MCF 10A (cell line): ENCODE measurements around the gene CLASRP. TPM values are rescaled to one million over a fixed set of nuclear protein-coding genes. Genes with fewer than 3 reads are reported as not detected.

ENCODE experiments used
- BruUV-seq: library from RNA; stranded (reverse); fragments of 400-500 nt; replicated peaks from 2 replicates; lab custom pipeline; 2021; lab: Mats Ljungman, UMichigan
- CTCF ChIA-PET: fragments of 300-600 bp; sonication (Branson Sonifier 250); formaldehyde crosslinking; extraction: SDS; loops from one replicate; lab custom pipeline; 2021; ENCODE audit warnings: antibody characterized with exemption, inconsistent platforms; lab: Yijun Ruan, JAX
- POLR2A ChIA-PET: fragments of 300-600, 350-650 bp; sonication (Branson Sonifier 250); formaldehyde crosslinking; extraction: SDS; loops from one replicate; lab custom pipeline; 2020; ENCODE audit warnings: antibody characterized with exemption, inconsistent platforms; lab: Yijun Ruan, JAX
- DNase-seq: peaks from one replicate; pipeline ENCODE4 v3.0.0-alpha.2; 2018; ENCODE audit not compliant: unreplicated experiment
- H3K27ac Mint-ChIP-seq: one replicate; pipeline ENCODE4 v1.8.0; 2022; ENCODE audit warnings: mild to moderate bottlenecking, low read depth, mixed read lengths; ENCODE audit not compliant: unreplicated experiment
- H3K27me3 Mint-ChIP-seq: one replicate; pipeline ENCODE4 v1.8.0; 2022; ENCODE audit warnings: mixed read lengths; ENCODE audit not compliant: insufficient read depth, unreplicated experiment
- H3K36me3 Mint-ChIP-seq: one replicate; pipeline ENCODE4 v1.8.0; 2022; ENCODE audit warnings: mild to moderate bottlenecking, moderate library complexity, mixed read lengths; ENCODE audit not compliant: insufficient read depth, unreplicated experiment
- H3K4me1 Mint-ChIP-seq: one replicate; pipeline ENCODE4 v1.8.0; 2022; ENCODE audit warnings: mixed read lengths; ENCODE audit not compliant: insufficient read depth, unreplicated experiment
- H3K4me3 Mint-ChIP-seq: one replicate; pipeline ENCODE4 v1.8.0; 2022; ENCODE audit warnings: mild to moderate bottlenecking, moderate library complexity, mixed read lengths; ENCODE audit not compliant: unreplicated experiment
- H3K9me3 Mint-ChIP-seq: one replicate; pipeline ENCODE4 v1.8.0; 2022; ENCODE audit warnings: mixed read lengths; ENCODE audit not compliant: unreplicated experiment
- CTCF ChIP-seq: fragments of 200-600 bp; IDR thresholded peaks from one replicate; pipeline ENCODE4 v1.8.0; 2022; ENCODE audit warnings: antibody characterized with exemption, mild to moderate bottlenecking; ENCODE audit not compliant: unreplicated experiment
- intact Hi-C: fragments of 100-400 bp; cut with micrococcal nuclease; formaldehyde crosslinking; loops from 2 replicates; pipeline ENCODE4 v1.14.1; 2022
- total RNA-seq: library from RNA; stranded (reverse); gene quantifications from 2 replicates; pipeline ENCODE4 v1.2.3, GENCODE V29; 2022

Gene CLASRP
- total RNA-seq, 1 experiment from 2014 or later, result 83.5 TPM

- Mint-ChIP-seq H3K9me3 (no peaks in the 10 kb centered on the region), H3K4me3 (peak overlapping the region; percentile 78), H3K36me3 (peaks cover 31% of the 10 kb centered on the region), H3K4me1 (peaks cover 11% of the 10 kb centered on the region), H3K27me3 (no peaks in the 10 kb centered on the region), H3K27ac (peak overlapping the region; percentile 19)
- ChIA-PET POLR2A (interaction anchor here (0.5 to 7.5 kb wide), 9 partner anchors 15 to 1960 kb away, joined by 3 to 102 read pairs (median 4); partner anchors contain the start of genes BLOC1S3, CLASRP and PPP1R37), CTCF (interaction anchor here (0.6 to 2.4 kb wide), 2 partner anchors 15 to 1742 kb away, joined by 3 to 6 read pairs; no protein-coding TSS in a partner anchor)
- BruUV-seq, result TSS peak; percentile 35
- no peak for DNase-seq
- intact Hi-C loops, result no loop called here
- TF ChIP-seq CTCF, result no peak
Measured at GRCh38 chr19:45074744-45075300, 36.0 kb downstream of the CLASRP start.

DNA sequence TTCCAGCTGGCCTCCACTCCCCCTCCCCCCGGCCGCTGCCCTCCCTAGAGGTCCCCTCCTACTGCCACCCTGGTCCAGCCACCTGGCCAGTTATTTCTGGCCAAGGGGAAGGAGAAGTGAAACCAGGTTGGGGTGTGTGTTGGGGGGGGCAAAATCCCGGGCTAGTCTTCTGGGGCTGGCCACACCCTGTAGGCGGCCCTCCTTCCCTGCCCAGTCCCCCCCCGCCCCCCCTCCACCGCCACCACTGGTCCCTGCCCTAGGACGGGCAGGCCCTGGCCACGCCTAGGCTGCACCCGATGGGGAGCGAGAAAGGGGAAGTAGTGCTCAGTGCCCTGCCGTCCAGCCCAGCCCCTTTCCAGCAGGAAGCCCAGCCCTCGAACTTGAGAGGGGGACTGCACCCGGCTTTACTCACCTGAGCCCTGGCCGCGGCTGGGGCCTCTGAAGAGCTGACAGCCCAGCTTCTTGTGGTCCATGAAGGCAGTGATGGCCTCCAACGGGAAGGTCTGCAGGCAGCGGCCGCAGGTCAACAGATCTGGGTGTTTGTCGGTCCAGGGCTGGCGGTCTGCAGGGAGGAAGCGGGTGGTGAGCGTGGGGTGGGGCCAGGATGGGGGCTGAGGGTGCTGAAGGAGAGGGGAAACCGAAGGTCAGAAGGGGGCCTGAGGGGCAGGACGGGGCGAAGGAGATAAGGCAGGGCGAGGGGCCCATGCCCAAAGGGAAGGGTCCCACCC, 36.6 kb downstream of the CLASRP start:
- Mint-ChIP-seq H3K36me3 (peaks cover 24% of the 10 kb centered on the region), H3K4me1 (peaks cover 11% of the 10 kb centered on the region), H3K27me3 (no peaks in the 10 kb centered on the region), H3K27ac (no peak overlapping the region), H3K9me3 (no peaks in the 10 kb centered on the region), H3K4me3 (peak overlapping the region; percentile 78)
- no TSS peak for BruUV-seq
- POLR2A ChIA-PET, result interaction anchor here (0.6 to 7.5 kb wide), 9 partner anchors 16 to 1960 kb away, joined by 3 to 102 read pairs (median 3); partner anchors contain the start of genes BLOC1S3, CLASRP and PPP1R37
- DNase-seq, result peak; percentile 82
- TF ChIP-seq CTCF, result no peak
- intact Hi-C loops, result no loop called here
- CTCF ChIA-PET, result interaction anchor here (0.6 to 2.4 kb wide), 4 partner anchors 16 to 1743 kb away, joined by 3 to 6 read pairs (median 3); no protein-coding TSS in a partner anchor

GRCh38 chr19:45076029-45076850, 37.4 kb downstream of the CLASRP start, which contains the start of gene ZNF296:
Gene ZNF296, minus strand, starts transcription at chr19:45076478. Its CDS starts 105 bp downstream, at chr19:45076373.
- no peak for TF ChIP-seq CTCF
- peaks cover 11% of the 10 kb centered on the region for H3K4me1 Mint-ChIP-seq
- CTCF ChIA-PET, result interaction anchor here (0.5 to 2.4 kb wide), 6 partner anchors 17 to 409 kb away, joined by 3 to 6 read pairs (median 3); partner anchors contain the start of gene BLOC1S3
- H3K27ac Mint-ChIP-seq, result peak within 1 kb of the TSS; percentile 10
- H3K27me3 Mint-ChIP-seq, result no peaks in the 10 kb centered on the region
- DNase-seq, result peak; percentile 84
- H3K4me3 Mint-ChIP-seq, result peak within 1 kb of the TSS; percentile 78
- POLR2A ChIA-PET, result interaction anchor here (0.6 to 7.5 kb wide), 12 partner anchors 11 to 1613 kb away, joined by 3 to 102 read pairs (median 3); partner anchors contain the start of genes BLOC1S3, CLASRP, PPP1R37 and TRAPPC6A
- H3K36me3 Mint-ChIP-seq, result peaks cover 18% of the 10 kb centered on the region
- intact Hi-C loops, result no loop called here
- BruUV-seq, result TSS peak; percentile 29
- H3K9me3 Mint-ChIP-seq, result no peaks in the 10 kb centered on the region
